Measurements from ENCODE around the gene SLIT1.

Gene SLIT1

GRCh38 chr10:97169911-97170693, 15.7 kb downstream of the SLIT1 start:
- no peak for TF ChIP-seq CTCF (IDR thresholded peaks at IDR 0.05; ENCODE audit: low read depth, low read length, missing control alignments)
- no peak overlapping the region for H3K4me3 ChIP-seq (ENCODE audit: low read depth, low read length)
- no peak for DNase-seq (ENCODE audit: low read depth)
- in situ Hi-C loops (cut with HindIII; ENCODE audit: low sequenced_read_pairs), result no loop called here

- no peak overlapping the region for H3K4me3 ChIP-seq (ENCODE audit: low read depth, low read length)
- in situ Hi-C loops (cut with HindIII; ENCODE audit: low sequenced_read_pairs), result no loop called here
- DNase-seq (ENCODE audit: low read depth), result no peak
- no peak for TF ChIP-seq CTCF (IDR thresholded peaks at IDR 0.05; ENCODE audit: low read depth, low read length, missing control alignments)
Observed at GRCh38 chr10:97169063-97169462, 16.7 kb downstream of the SLIT1 start.

GRCh38 chr10:97168645-97169044, 17.1 kb downstream of the SLIT1 start:
- TF ChIP-seq CTCF (IDR thresholded peaks at IDR 0.05; ENCODE audit: low read depth, low read length, missing control alignments), result no peak
- no peak overlapping the region for H3K4me3 ChIP-seq (ENCODE audit: low read depth, low read length)
- DNase-seq (ENCODE audit: low read depth), result no peak
- in situ Hi-C loops (cut with HindIII; ENCODE audit: low sequenced_read_pairs), result no loop called here

- H3K4me3 ChIP-seq (ENCODE audit: low read depth, low read length), result no peak overlapping the region
- TF ChIP-seq CTCF (IDR thresholded peaks at IDR 0.05; ENCODE audit: low read depth, low read length, missing control alignments), result no peak
- in situ Hi-C loops (cut with HindIII; ENCODE audit: low sequenced_read_pairs), result no loop called here
- DNase-seq (ENCODE audit: low read depth), result no peak
Observed at GRCh38 chr10:97165499-97165898, 20.3 kb downstream of the SLIT1 start.

GRCh38 chr10:97163781-97164501, 21.8 kb downstream of the SLIT1 start:
- H3K4me3 ChIP-seq (ENCODE audit: low read depth, low read length), result no peak overlapping the region
- in situ Hi-C loops (cut with HindIII; ENCODE audit: low sequenced_read_pairs), result no loop called here
- no peak for TF ChIP-seq CTCF (IDR thresholded peaks at IDR 0.05; ENCODE audit: low read depth, low read length, missing control alignments)
- no peak for DNase-seq (ENCODE audit: low read depth)

- no peak overlapping the region for H3K4me3 ChIP-seq (ENCODE audit: low read depth, low read length)
- in situ Hi-C loops (cut with HindIII; ENCODE audit: low sequenced_read_pairs), result no loop called here
- no peak for DNase-seq (ENCODE audit: low read depth)
- no peak for TF ChIP-seq CTCF (IDR thresholded peaks at IDR 0.05; ENCODE audit: low read depth, low read length, missing control alignments)
Observed at GRCh38 chr10:97163181-97163580, 22.6 kb downstream of the SLIT1 start.
